GM21825 (cell line): ENCODE results near the gene SLC25A22.
A peak's percentile ranks its signal among the peaks of the same experiment; 100 is the strongest.

Experiments
- ATAC-seq: cut with Tn5 transposase; IDR thresholded peaks from one replicate; pipeline ENCODE4 v1.9.1; 2021; ENCODE audit warnings: mild to moderate bottlenecking, moderate library complexity; ENCODE audit not compliant: unreplicated experiment

SLC25A22 gene

GRCh38 chr11:804599-804964 lies 6.5 kb upstream of the SLC25A22 start:
- ATAC-seq: no peak

- ATAC-seq: no peak
These were observed 5.9 kb upstream of the SLC25A22 start for GRCh38 chr11:803770-804598.

- no peak for ATAC-seq
These were observed 5.3 kb upstream of the SLC25A22 start for GRCh38 chr11:803467-803742.

- ATAC-seq: no peak
These were observed 4.8 kb upstream of the SLC25A22 start for GRCh38 chr11:802693-803466.

- no peak for ATAC-seq
These were observed 4.0 kb upstream of the SLC25A22 start for GRCh38 chr11:802018-802617.

- no peak for ATAC-seq
These were observed 3.2 kb upstream of the SLC25A22 start for GRCh38 chr11:801097-801780.

- ATAC-seq: no peak
These were observed 2.4 kb upstream of the SLC25A22 start for GRCh38 chr11:800473-800872.

GRCh38 chr11:799641-800316 lies 1.7 kb upstream of the SLC25A22 start:
- no peak for ATAC-seq

GRCh38 chr11:797296-798092 lies 587 bp downstream of the SLC25A22 start:
- peak; percentile 32 for ATAC-seq

- peak; percentile 0 for ATAC-seq
These were observed 1.4 kb downstream of the SLC25A22 start for GRCh38 chr11:796565-797295.

GRCh38 chr11:795634-796564 lies 2.2 kb downstream of the SLC25A22 start:
- ATAC-seq: peak; percentile 31

GRCh38 chr11:794766-795633 lies 3.1 kb downstream of the SLC25A22 start:
- ATAC-seq: no peak

GRCh38 chr11:794013-794765 lies 3.9 kb downstream of the SLC25A22 start:
- no peak for ATAC-seq

- ATAC-seq: no peak
These were observed 4.5 kb downstream of the SLC25A22 start for GRCh38 chr11:793556-793955.

GRCh38 chr11:792873-793272 lies 5.2 kb downstream of the SLC25A22 start:
- ATAC-seq: no peak

GRCh38 chr11:792535-792821 lies 5.6 kb downstream of the SLC25A22 start:
- ATAC-seq: no peak
